ENCODE results near the gene SUCLG2. TPM values are rescaled to one million over a fixed set of nuclear protein-coding genes. Genes with fewer than 3 reads are reported as not detected.

The SUCLG2 gene
- total RNA-seq, 1 experiment from 2014 or later = 38.5 TPM

GRCh38 chr3:67346081-67346480 lies 308.3 kb downstream of the SUCLG2 start:
- Mint-ChIP-seq H3K36me3 (ENCODE audit: insufficient read depth in 1 of 3, low read depth in 3 of 3) (peaks cover 0 to 3% (median 1%) of the 10 kb centered on the region in 3 experiments; a peak in 3 of 7 replicates), H3K9me3 (peaks cover 1 to 10% of the 10 kb centered on the region in 2 experiments; a peak in 4 of 5 replicates), H3K27me3 (ENCODE audit: low read depth) (no peaks in the 10 kb centered on the region), H3K27ac (no peak overlapping the region), H3K4me3 (no peak overlapping the region), H3K4me1 (no peaks in the 10 kb centered on the region)
- Histone ChIP-seq H3K27me3 (ENCODE audit: insufficient read depth, low read length) (no peaks in the 10 kb centered on the region), H3T11ph (ENCODE audit: low read length) (no peak overlapping the region), H3K79me2 (ENCODE audit: insufficient read depth, low read length) (no peaks in the 10 kb centered on the region), H3K56ac (ENCODE audit: insufficient read length, low read depth, low read length) (no peak overlapping the region), H2BK5ac (ENCODE audit: insufficient read length, low read length) (no peak overlapping the region), H2BK20ac (ENCODE audit: low read depth, low read length, poor library complexity, severe bottlenecking) (no peak overlapping the region), H2BK12ac (ENCODE audit: insufficient read length, low read depth, low read length) (no peak overlapping the region), H4K5ac (ENCODE audit: insufficient read length, low read depth, low read length) (no peak overlapping the region), H3K18ac (ENCODE audit: insufficient read length, low read depth, low read length) (no peak overlapping the region), H3K4me1 (ENCODE audit: insufficient read depth, low read length) (no peaks in the 10 kb centered on the region), H2AFZ (ENCODE audit: low read length) (no peak overlapping the region), H3K27ac (ENCODE audit: insufficient read length, low read depth, low read length) (no peak overlapping the region), H3K23ac (ENCODE audit: insufficient read length, low read depth, low read length) (no peak overlapping the region), H4K20me1 (ENCODE audit: control insufficient read depth, insufficient read depth, insufficient read length) (no peaks in the 10 kb centered on the region), H3K9me3 (ENCODE audit: control insufficient read depth, low read depth, low read length) (no peaks in the 10 kb centered on the region), H3K4ac (ENCODE audit: low read depth, low read length) (no peak overlapping the region), H2BK15ac (ENCODE audit: low read depth, low read length) (no peak overlapping the region), H3K4me2 (ENCODE audit: insufficient read depth, insufficient read length, low read length) (no peak overlapping the region), H3K79me1 (ENCODE audit: insufficient read depth, low read depth, low read length, poor library complexity, severe bottlenecking) (no peaks in the 10 kb centered on the region), H2BK120ac (ENCODE audit: low read depth, low read length, poor library complexity, severe bottlenecking) (no peak overlapping the region), H3K23me2 (ENCODE audit: insufficient read length, low read depth, low read length, poor library complexity, severe bottlenecking) (no peaks in the 10 kb centered on the region), H3K14ac (ENCODE audit: insufficient read depth, low read length) (no peak overlapping the region), H4K91ac (ENCODE audit: insufficient read length, low read depth, low read length) (no peak overlapping the region), H2AK5ac (ENCODE audit: insufficient read length, low read length) (no peak overlapping the region), H4K8ac (replicated peaks; ENCODE audit: insufficient read length, low read depth, low read length) (no peak overlapping the region), H3K9ac (ENCODE audit: extremely low read depth, insufficient read length, low read length) (no peak overlapping the region)
- no peak for DNase-seq
- no peak for TF ChIP-seq CTCF (conservative IDR thresholded peaks at IDR 0.05)

All from H9 (cell line).